H1 (cell line): ENCODE results near the gene APP. TPM values are rescaled to one million over a fixed set of nuclear protein-coding genes. Genes with fewer than 3 reads are reported as not detected.

Experiments used
- CTCF ChIA-PET: fragments of 300-600 bp; sonication (Branson Sonifier 250); formaldehyde crosslinking; loops from one replicate; lab custom pipeline; 2021; ENCODE audit not compliant: partially characterized antibody; lab: Charles Lee
- POLR2A ChIA-PET: fragments of 300-600 bp; sonication (Branson Sonifier 250); formaldehyde crosslinking; loops from one replicate; lab custom pipeline; 2021; ENCODE audit warnings: inconsistent platforms; ENCODE audit not compliant: partially characterized antibody; lab: Charles Lee
- DNase-seq, 2 experiments: peaks; one replicate each; pipeline versions ENCODE4 v3.0.0 to v3.0.0-alpha.2; 2010 to 2022; ENCODE audit warnings: low spot score in 2 of 2, low read depth in 1 of 2, mixed read lengths in 1 of 2
- FAIRE-seq: peaks from 2 replicates; lab custom pipeline; 2011; peaks lifted over from hg19 to GRCh38; lab: Jason Lieb, UNC
- H2AFZ ChIP-seq: 2 replicates; pipeline ENCODE4 v1.8.1; 2012; ENCODE audit warnings: low read length, inconsistent platforms
- H2AK5ac ChIP-seq: 2 replicates; pipeline ENCODE4 v1.6.1; 2013; ENCODE audit warnings: low read depth, low read length
- H2BK120ac ChIP-seq: replicated peaks from 2 replicates; pipeline ENCODE3; 2013; ENCODE audit warnings: low read depth, low read length, inconsistent platforms
- H2BK12ac ChIP-seq: 2 replicates; pipeline ENCODE4 v1.6.1; 2013; ENCODE audit warnings: low read depth, low read length
- H2BK15ac ChIP-seq: 2 replicates; pipeline ENCODE4 v1.6.1; 2013; ENCODE audit warnings: low read length
- H2BK20ac ChIP-seq: 2 replicates; pipeline ENCODE4 v1.6.1; 2013; ENCODE audit warnings: low read length
- H2BK5ac ChIP-seq: 2 replicates; pipeline ENCODE4 v1.6.1; 2013; ENCODE audit warnings: low read depth, low read length
- H3K14ac ChIP-seq: 2 replicates; pipeline ENCODE4 v1.6.1; 2013; ENCODE audit warnings: inconsistent platforms; ENCODE audit not compliant: insufficient read length
- H3K18ac ChIP-seq: 2 replicates; pipeline ENCODE4 v1.6.1; 2013; ENCODE audit warnings: low read length; ENCODE audit errors: extremely low read depth
- H3K23ac ChIP-seq: 2 replicates; pipeline ENCODE4 v1.6.1; 2013; ENCODE audit warnings: inconsistent platforms; ENCODE audit not compliant: insufficient read length
- H3K23me2 ChIP-seq: 2 replicates; pipeline ENCODE4 v1.6.1; 2013; ENCODE audit warnings: low read depth, low read length
- H3K27ac ChIP-seq: 2 replicates; pipeline ENCODE4 v1.6.1; 2011; ENCODE audit warnings: low read depth, low read length, inconsistent platforms
- H3K27me3 ChIP-seq, 4 experiments: replicated peaks in 1 of 4; 1 replicate in 1 of 4; 2 replicates in 3 of 4; pipeline versions ENCODE4 v1.6.1 to v1.8.1; 2011 to 2013; ENCODE audit warnings: low read length in 3 of 4, mild to moderate bottlenecking in 3 of 4, inconsistent platforms in 2 of 4, mixed read lengths in 2 of 4, moderate library complexity in 1 of 4; ENCODE audit not compliant: control insufficient read depth in 3 of 4, insufficient read depth in 3 of 4; ENCODE audit errors: extremely low read depth in 1 of 4
- H3K36me3 ChIP-seq, 4 experiments: 2 replicates each; pipeline versions ENCODE4 v1.6.1 to v1.8.1; 2011 to 2013; ENCODE audit warnings: mild to moderate bottlenecking in 4 of 4, low read length in 3 of 4, moderate library complexity in 2 of 4, control low read depth in 1 of 4, inconsistent platforms in 1 of 4; ENCODE audit not compliant: insufficient read depth in 4 of 4, control insufficient read depth in 2 of 4
- H3K4ac ChIP-seq: replicated peaks from 2 replicates; pipeline ENCODE3; 2013; ENCODE audit warnings: low read length, low read depth, mixed read lengths, inconsistent platforms; ENCODE audit not compliant: insufficient read length
- H3K4me1 ChIP-seq, 4 experiments: replicated peaks in 1 of 4; 1 replicate in 1 of 4; 2 replicates in 3 of 4; pipeline versions ENCODE4 v1.6.1 to v1.8.1; 2011 to 2013; ENCODE audit warnings: low read length in 3 of 4, inconsistent platforms in 2 of 4, mixed read lengths in 1 of 4; ENCODE audit not compliant: insufficient read depth in 4 of 4, control insufficient read depth in 3 of 4
- H3K4me2 ChIP-seq, 2 experiments: 2 replicates each; pipeline versions ENCODE4 v1.6.1 to v1.8.1; 2011 to 2013; ENCODE audit warnings: low read depth in 2 of 2, low read length in 2 of 2, control low read depth in 1 of 2, inconsistent platforms in 1 of 2, mild to moderate bottlenecking in 1 of 2; ENCODE audit not compliant: insufficient read depth in 1 of 2
- H3K4me3 ChIP-seq, 4 experiments: fragments of 200-600, 300-600 bp in 1 of 4; sonication (generic), shearing (Covaris generic), sonication (Bioruptor Twin) in 1 of 4; 2 replicates each; pipeline versions ENCODE4 v1.5.1 to v1.8.1; 2011 to 2016; ENCODE audit warnings: low read length in 4 of 4, low read depth in 3 of 4, control low read depth in 2 of 4, inconsistent platforms in 2 of 4, mild to moderate bottlenecking in 2 of 4, mixed read lengths in 1 of 4, moderate library complexity in 1 of 4; ENCODE audit not compliant: insufficient read depth in 2 of 4; ENCODE audit errors: extremely low read depth in 1 of 4
- H3K56ac ChIP-seq: replicated peaks from 2 replicates; pipeline ENCODE3; 2013; ENCODE audit warnings: low read depth, mild to moderate bottlenecking, mixed read lengths, low read length, inconsistent platforms; ENCODE audit not compliant: insufficient read length
- H3K79me1 ChIP-seq: 2 replicates; pipeline ENCODE4 v1.6.1; 2013; ENCODE audit warnings: low read depth, low read length, control low read depth
- H3K79me2 ChIP-seq, 2 experiments: 2 replicates each; pipeline versions ENCODE4 v1.6.1 to v1.8.1; 2012 to 2013; ENCODE audit warnings: low read length in 2 of 2, mild to moderate bottlenecking in 2 of 2, inconsistent platforms in 1 of 2; ENCODE audit not compliant: insufficient read depth in 2 of 2, control insufficient read depth in 1 of 2
- H3K9ac ChIP-seq, 4 experiments: replicated peaks in 1 of 4; 1 replicate in 1 of 4; 2 replicates in 3 of 4; pipeline versions ENCODE4 v1.6.1 to v1.8.1; 2011 to 2013; ENCODE audit warnings: low read depth in 3 of 4, low read length in 3 of 4, control low read depth in 2 of 4, mild to moderate bottlenecking in 2 of 4, moderate library complexity in 2 of 4, inconsistent platforms in 1 of 4; ENCODE audit errors: extremely low read depth in 1 of 4
- H3K9me3 ChIP-seq, 2 experiments: 2 replicates each; pipeline versions ENCODE4 v1.6.1 to v1.8.1; 2012 to 2013; ENCODE audit warnings: mild to moderate bottlenecking in 2 of 2, moderate library complexity in 2 of 2, control low read depth in 1 of 2, inconsistent platforms in 1 of 2, low read depth in 1 of 2, low read length in 1 of 2, mixed read lengths in 1 of 2; ENCODE audit not compliant: insufficient read depth in 2 of 2
- H4K20me1 ChIP-seq, 2 experiments: replicated peaks in 1 of 2; 2 replicates each; pipeline versions ENCODE3 to v1.8.1; 2011 to 2013; ENCODE audit warnings: inconsistent platforms in 2 of 2, low read length in 2 of 2, mild to moderate bottlenecking in 1 of 2; ENCODE audit not compliant: insufficient read depth in 2 of 2, control insufficient read depth in 1 of 2
- H4K5ac ChIP-seq: 2 replicates; pipeline ENCODE4 v1.6.1; 2013; ENCODE audit warnings: low read length, low read depth, mixed read lengths, inconsistent platforms; ENCODE audit not compliant: insufficient read length
- H4K8ac ChIP-seq: 2 replicates; pipeline ENCODE4 v1.8.0; 2013; ENCODE audit warnings: mild to moderate bottlenecking, moderate library complexity, low read length, inconsistent platforms; ENCODE audit not compliant: insufficient read depth; ENCODE audit errors: extremely low read depth
- H4K91ac ChIP-seq: replicated peaks from 2 replicates; pipeline ENCODE3; 2013; ENCODE audit warnings: low read length, mixed read lengths, inconsistent platforms; ENCODE audit not compliant: insufficient read length
- ASH2L ChIP-seq: fragments of 200-600, 300-600 bp; sonication (generic); IDR thresholded peaks from one replicate; pipeline ENCODE4 v1.7.1; 2017; ENCODE audit warnings: low read length
- BACH1 ChIP-seq: IDR thresholded peaks from 2 replicates; pipeline ENCODE4 v1.6.1; 2012; ENCODE audit warnings: low read length, improper control_type of control experiment
- CEBPB ChIP-seq: IDR thresholded peaks from 2 replicates; pipeline ENCODE4 v1.6.1; 2012; ENCODE audit warnings: low read depth, low read length
- FOSL1 ChIP-seq: IDR thresholded peaks from 2 replicates; pipeline ENCODE4 v1.6.1; 2011; ENCODE audit warnings: mild to moderate bottlenecking, low read depth, low read length, moderate library complexity; ENCODE audit not compliant: insufficient read depth
- GABPA ChIP-seq: IDR thresholded peaks from 2 replicates; pipeline ENCODE4 v1.6.1; 2011; ENCODE audit warnings: mild to moderate bottlenecking, low read length, moderate library complexity, borderline replicate concordance; ENCODE audit not compliant: insufficient read depth
- JUND ChIP-seq: IDR thresholded peaks from 2 replicates; pipeline ENCODE4 v1.6.1; 2011; ENCODE audit warnings: mild to moderate bottlenecking, improper control_type of control experiment, low read length
- NRF1 ChIP-seq: IDR thresholded peaks from 2 replicates; pipeline ENCODE4 v1.6.1; 2011; ENCODE audit warnings: mild to moderate bottlenecking, low read depth, low read length, improper control_type of control experiment
- PHF8 ChIP-seq: fragments of 200-600 bp; sonication (generic); conservative IDR thresholded peaks from 2 replicates; pipeline ENCODE4 v1.7.1; 2012; ENCODE audit warnings: low read depth, mild to moderate bottlenecking, inconsistent platforms, low read length, moderate library complexity
- SIX5 ChIP-seq: IDR thresholded peaks from 2 replicates; pipeline ENCODE4 v1.6.1; 2011; ENCODE audit warnings: mild to moderate bottlenecking, low read depth, low read length
- SP1 ChIP-seq: IDR thresholded peaks from 2 replicates; pipeline ENCODE4 v1.6.1; 2011; ENCODE audit warnings: low read depth, low read length
- SP2 ChIP-seq: IDR thresholded peaks from 2 replicates; pipeline ENCODE4 v1.6.1; 2012; ENCODE audit warnings: mild to moderate bottlenecking, low read length, inconsistent platforms
- SRF ChIP-seq: IDR thresholded peaks from 2 replicates; pipeline ENCODE4 v1.6.1; 2011; ENCODE audit warnings: mild to moderate bottlenecking, low read depth, low read length, moderate library complexity
- TAF1 ChIP-seq: IDR thresholded peaks from 2 replicates; pipeline ENCODE4 v1.6.1; 2011; ENCODE audit warnings: mild to moderate bottlenecking, low read depth, low read length
- YY1 ChIP-seq: IDR thresholded peaks from 2 replicates; pipeline ENCODE4 v1.6.1; 2011; ENCODE audit warnings: low read depth, mild to moderate bottlenecking, low read length
- WGBS, 2 experiments: shearing (Covaris generic) in 1 of 2; methylation state at CpG; one replicate each; pipeline versions ENCODE4 v1.1.6 to v1.1.7; 2013 to 2015; ENCODE audit warnings: low lambda C conversion rate in 2 of 2, mixed read lengths in 2 of 2, inconsistent platforms in 1 of 2, low coverage in 1 of 2, missing lambda C conversion rate in 1 of 2; ENCODE audit not compliant: insufficient replicate concordance in 2 of 2, insufficient coverage in 1 of 2, insufficient read length in 1 of 2; ENCODE audit errors: extremely low coverage in 1 of 2, missing lambda C conversion rate in 1 of 2; 5-methylcytosine and 5-hydroxymethylcytosine counted together
- polyA plus RNA-seq, 7 experiments: library from polyadenylated mRNA; depleted of rRNA in 3 of 7; stranded (reverse) in 5 of 7; unstranded in 2 of 7; fragments of >200 nt in 5 of 7; fragments of 200-250 nt in 2 of 7; gene quantifications; 1 replicate in 5 of 7; 2 replicates in 1 of 7; 4 replicates in 1 of 7; pipeline versions ENCODE4 v1.2.1 to v1.2.3, GENCODE V29; 2011 to 2013; ENCODE audit warnings: missing spikeins in 2 of 7, mixed read lengths in 2 of 7
- total RNA-seq: library from RNA; stranded (reverse); fragmentation: NEBNext Ultra II Directional; extraction: Animal tissue kit (Norgen Biotek cat#: 25700); gene quantifications from 2 replicates; pipeline ENCODE4 v1.2.1, GENCODE V29; 2021
- TF ChIP-seq, protein P1 (sequence below): IDR thresholded peaks from 2 replicates; pipeline ENCODE4 v1.6.1; 2012; ENCODE audit warnings: low read length, inconsistent platforms

The APP gene
- total and polyA plus RNA-seq, 2 of the 8 experiments (the other 6 are each of a cell fraction or from before 2014, with no cell fraction given): 375 to 551 TPM

DNA sequence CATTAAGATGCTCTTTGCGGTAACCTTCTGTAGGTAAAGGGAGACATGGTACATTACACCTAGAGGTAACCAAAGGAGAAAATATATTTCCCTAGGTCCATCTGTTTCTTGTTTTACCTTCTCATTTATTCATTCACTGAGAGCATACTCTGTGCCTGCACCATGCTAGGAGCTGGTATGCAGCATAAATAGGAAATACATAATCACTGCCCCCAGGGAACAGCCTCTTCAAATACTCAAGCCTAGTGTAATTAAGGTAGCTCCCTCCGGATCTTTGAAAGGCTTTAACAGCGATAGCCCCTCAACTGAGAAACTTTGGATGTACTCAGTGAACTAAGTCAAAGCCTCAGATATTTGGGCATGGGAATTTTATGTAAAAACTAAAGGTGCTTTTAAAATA is 312.2 kb downstream of the APP start:
- Histone ChIP-seq H3K14ac (no peak overlapping the region), H4K5ac (no peak overlapping the region), H3K23me2 (no peaks in the 10 kb centered on the region), H3K23ac (no peak overlapping the region), H3K4me3 (no peak overlapping the region), H3K79me1 (no peaks in the 10 kb centered on the region), H2AK5ac (no peak overlapping the region), H3K27me3 (no peaks in the 10 kb centered on the region), H3K56ac (no peak overlapping the region), H3K9me3 (no peaks in the 10 kb centered on the region), H3K4me1 (no peaks in the 10 kb centered on the region), H3K36me3 (no peaks in the 10 kb centered on the region), H2BK5ac (no peak overlapping the region), H2BK120ac (no peak overlapping the region), H3K4ac (no peak overlapping the region), H2BK15ac (no peak overlapping the region), H2BK20ac (no peak overlapping the region), H3K27ac (no peak overlapping the region), H3K79me2 (no peaks in the 10 kb centered on the region), H4K20me1 (no peaks in the 10 kb centered on the region), H3K18ac (no peak overlapping the region), H3K9ac (no peak overlapping the region), H4K91ac (no peak overlapping the region), H3K4me2 (no peak overlapping the region), H2BK12ac (no peak overlapping the region), H4K8ac (no peak overlapping the region), H2AFZ (no peak overlapping the region)
- FAIRE-seq (no peak), DNase-seq (no peak)
- 92% methylated on average over 3 of the region's 3 CpGs; no CpG with 5 or more reads in 1 of the 2 experiments for WGBS, 2 experiments
- ChIA-PET POLR2A (interaction anchor here (0.6 to 1.8 kb wide), 2 partner anchors 18 to 218 kb away, joined by 3 to 5 read pairs; no protein-coding TSS in a partner anchor), CTCF (interaction anchor here (1.4 kb wide), 1 partner anchor 57 kb away, joined by 3 read pairs; no protein-coding TSS in a partner anchor)
- no peak for TF ChIP-seq CEBPB
- TF ChIP-seq SIX5: no peak
- TF ChIP-seq SRF: no peak
- TF ChIP-seq PHF8: no peak
- no peak for TF ChIP-seq FOSL1
- no peak for TF ChIP-seq BACH1
- TF ChIP-seq, protein P1, sequence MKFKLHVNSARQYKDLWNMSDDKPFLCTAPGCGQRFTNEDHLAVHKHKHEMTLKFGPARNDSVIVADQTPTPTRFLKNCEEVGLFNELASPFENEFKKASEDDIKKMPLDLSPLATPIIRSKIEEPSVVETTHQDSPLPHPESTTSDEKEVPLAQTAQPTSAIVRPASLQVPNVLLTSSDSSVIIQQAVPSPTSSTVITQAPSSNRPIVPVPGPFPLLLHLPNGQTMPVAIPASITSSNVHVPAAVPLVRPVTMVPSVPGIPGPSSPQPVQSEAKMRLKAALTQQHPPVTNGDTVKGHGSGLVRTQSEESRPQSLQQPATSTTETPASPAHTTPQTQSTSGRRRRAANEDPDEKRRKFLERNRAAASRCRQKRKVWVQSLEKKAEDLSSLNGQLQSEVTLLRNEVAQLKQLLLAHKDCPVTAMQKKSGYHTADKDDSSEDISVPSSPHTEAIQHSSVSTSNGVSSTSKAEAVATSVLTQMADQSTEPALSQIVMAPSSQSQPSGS: no peak
- no peak for TF ChIP-seq TAF1
- TF ChIP-seq YY1: no peak
- no peak for TF ChIP-seq ASH2L
- no peak for TF ChIP-seq SP2
- TF ChIP-seq GABPA: no peak
- TF ChIP-seq JUND: no peak
- no peak for TF ChIP-seq NRF1
- no peak for TF ChIP-seq SP1
